Measurements from ENCODE around the gene SRD5A3.

The SRD5A3 gene

DNA sequence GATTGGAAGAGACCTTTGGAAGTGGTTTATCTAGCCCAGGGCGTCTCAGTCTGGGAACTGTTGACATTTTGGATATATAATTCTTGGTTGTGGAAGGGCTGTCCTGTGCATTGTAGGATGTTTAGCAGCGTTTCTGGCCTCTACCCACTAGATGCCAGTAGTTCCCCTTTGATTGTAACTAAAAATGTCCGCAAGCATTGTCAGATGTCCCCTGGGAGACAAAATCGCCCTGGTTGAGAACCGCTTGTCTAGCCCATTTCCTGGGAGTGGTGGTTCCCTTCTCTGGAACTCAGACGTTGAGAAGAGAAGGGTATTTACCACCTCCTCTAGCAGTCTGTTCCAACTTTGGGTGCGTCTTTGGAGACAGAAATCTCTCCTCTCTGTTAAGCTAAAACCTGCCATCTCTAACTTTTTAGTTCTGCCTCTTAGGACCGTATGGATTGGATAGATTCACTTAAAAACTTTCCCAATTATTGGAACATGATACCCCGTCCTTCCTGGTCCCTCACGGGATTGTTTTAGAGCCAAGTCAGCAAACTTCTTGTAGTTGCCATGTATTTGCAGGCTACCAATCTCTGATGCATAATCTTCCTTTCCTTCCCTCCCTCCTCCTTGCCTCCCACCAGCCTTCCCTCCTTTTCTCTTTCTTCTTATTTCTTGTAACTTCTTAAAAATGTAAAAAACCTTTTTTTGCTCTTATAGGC lies 63.6 kb downstream of the SRD5A3 start:
- DNase-seq = no peak

DNA sequence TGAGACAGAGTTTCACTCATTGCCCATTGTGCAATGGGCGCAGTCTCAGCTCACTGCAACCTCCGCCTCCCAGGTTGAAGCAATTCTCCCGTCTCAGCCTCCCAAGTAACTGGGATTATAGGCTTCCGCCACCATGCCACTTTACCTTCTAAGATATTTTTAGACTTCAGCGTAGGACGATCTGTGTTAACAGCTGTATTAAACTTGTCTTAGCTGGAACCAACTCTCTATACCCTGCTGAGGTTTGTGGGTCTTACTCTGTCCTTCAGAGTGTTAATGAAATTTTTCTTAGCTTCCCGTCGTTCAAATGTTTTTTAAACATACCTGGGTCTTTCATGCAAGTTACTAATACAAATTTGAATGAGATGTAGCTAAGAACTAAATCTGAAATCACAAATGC lies 64.4 kb downstream of the SRD5A3 start:
- no peak for DNase-seq

DNA sequence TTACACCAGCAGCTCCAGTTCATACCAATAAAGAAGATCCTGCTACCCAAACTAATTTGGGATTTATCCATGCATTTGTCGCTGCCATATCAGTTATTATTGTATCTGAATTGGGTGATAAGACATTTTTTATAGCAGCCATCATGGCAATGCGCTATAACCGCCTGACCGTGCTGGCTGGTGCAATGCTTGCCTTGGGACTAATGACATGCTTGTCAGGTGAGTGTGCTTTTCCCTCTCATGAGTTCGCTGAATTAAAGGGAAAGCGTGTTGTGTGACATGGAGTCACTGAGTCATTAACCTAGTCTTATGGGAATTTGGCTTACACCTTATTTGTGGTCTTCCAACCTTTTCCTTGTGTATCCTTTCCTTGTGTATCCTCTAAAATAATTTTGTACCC lies 65.6 kb downstream of the SRD5A3 start:
- no peak for DNase-seq

DNA sequence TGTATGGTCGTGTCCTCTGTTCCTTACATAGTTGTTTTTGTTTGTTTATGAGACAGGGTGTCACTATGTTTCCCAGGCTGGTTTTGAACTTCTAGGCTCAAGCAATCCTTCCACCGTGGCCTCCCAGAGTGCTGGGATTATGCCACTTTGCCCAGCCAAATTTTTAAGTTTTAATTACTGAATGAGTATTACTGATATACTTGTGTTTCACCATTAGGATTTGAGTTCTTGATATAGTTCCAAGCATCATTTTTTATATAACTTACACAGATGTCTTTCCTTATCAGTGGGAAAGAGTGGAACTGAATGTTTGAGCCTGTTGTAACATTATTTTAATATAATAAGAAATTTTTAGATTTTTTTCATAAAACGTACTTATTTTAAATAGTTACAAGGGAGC lies 70.1 kb downstream of the SRD5A3 start:
- DNase-seq = no peak

Data from right hindlimb (tissue), 1 donor.